SH-SY5Y (cell line): Measurements from ENCODE around the gene PSMD6.

Experiments used
- GATA2 ChIP-seq: IDR thresholded peaks from 2 replicates; pipeline ENCODE4 v1.6.1; 2011; ENCODE audit warnings: mild to moderate bottlenecking, low read depth, low read length
- GATA3 ChIP-seq: IDR thresholded peaks from 2 replicates; pipeline ENCODE4 v1.6.1; 2011; ENCODE audit warnings: low read depth, mild to moderate bottlenecking, low read length, moderate library complexity

DNA sequence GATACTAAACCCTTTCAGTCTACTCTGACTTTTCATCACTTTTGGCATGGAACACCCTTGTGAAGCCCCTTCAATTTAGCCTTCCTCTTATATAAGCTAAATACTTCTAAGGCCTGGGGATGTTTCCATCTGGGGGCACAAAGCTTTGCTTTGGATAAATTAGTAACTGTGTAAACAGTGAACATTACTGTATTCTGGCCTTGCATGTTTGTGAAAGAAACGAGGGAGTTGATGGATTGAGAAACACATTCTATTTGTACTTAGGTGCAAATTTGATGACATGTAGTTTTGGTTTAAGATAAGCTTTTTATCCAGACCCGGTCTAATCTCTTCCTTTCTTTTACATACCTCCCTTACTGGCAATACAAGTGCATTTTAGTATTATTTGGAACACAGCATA lies 19.7 kb downstream of the PSMD6 start:
- TF ChIP-seq GATA2 (no peak), GATA3 (no peak)
